Stimulated activated CD8-positive, alpha-beta memory T cell treated with anti-CD3 and anti-CD28 coated beads, Interleukin-7, amount 100 ng/mL, for 48 hours (primary cell): Measurements from ENCODE around the gene PHYKPL.
"Not testable (repeated sequence)": the region's sequence is repeated elsewhere in the genome, so short reads cannot be mapped to it uniquely, and the experiment has no call there.

Experiments used
- DNase-seq, 2 donors: peaks; one replicate each; pipeline ENCODE4 v3.0.0-alpha.2; 2020; ENCODE audit warnings: low read depth in 1 of 2; ENCODE audit errors: extremely low read depth in 1 of 2

The PHYKPL gene

DNA sequence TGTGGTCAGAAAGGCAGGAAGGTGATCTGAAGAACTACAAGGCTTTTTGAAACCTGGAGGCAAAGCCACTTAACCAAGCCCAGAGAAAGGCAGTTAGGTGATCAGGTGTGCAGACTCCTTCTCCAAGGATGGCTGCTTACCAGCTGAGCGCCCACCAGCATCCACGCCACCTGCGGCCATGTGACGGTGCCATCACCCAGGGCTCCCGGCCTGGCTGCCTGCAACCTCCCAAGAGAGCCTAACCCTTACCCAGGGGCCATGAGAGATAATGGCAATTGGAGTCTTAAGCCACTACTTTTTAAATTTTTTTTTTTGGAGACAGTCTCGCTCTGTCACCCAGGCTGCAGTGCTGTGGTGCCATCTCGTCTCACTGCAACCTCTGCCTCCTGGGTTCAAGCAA is 33.1 kb upstream of the PHYKPL start:
- no peak for DNase-seq

- DNase-seq, result no peak
Observed at GRCh38 chr5:178264044-178264443, 31.4 kb upstream of the PHYKPL start.

DNA sequence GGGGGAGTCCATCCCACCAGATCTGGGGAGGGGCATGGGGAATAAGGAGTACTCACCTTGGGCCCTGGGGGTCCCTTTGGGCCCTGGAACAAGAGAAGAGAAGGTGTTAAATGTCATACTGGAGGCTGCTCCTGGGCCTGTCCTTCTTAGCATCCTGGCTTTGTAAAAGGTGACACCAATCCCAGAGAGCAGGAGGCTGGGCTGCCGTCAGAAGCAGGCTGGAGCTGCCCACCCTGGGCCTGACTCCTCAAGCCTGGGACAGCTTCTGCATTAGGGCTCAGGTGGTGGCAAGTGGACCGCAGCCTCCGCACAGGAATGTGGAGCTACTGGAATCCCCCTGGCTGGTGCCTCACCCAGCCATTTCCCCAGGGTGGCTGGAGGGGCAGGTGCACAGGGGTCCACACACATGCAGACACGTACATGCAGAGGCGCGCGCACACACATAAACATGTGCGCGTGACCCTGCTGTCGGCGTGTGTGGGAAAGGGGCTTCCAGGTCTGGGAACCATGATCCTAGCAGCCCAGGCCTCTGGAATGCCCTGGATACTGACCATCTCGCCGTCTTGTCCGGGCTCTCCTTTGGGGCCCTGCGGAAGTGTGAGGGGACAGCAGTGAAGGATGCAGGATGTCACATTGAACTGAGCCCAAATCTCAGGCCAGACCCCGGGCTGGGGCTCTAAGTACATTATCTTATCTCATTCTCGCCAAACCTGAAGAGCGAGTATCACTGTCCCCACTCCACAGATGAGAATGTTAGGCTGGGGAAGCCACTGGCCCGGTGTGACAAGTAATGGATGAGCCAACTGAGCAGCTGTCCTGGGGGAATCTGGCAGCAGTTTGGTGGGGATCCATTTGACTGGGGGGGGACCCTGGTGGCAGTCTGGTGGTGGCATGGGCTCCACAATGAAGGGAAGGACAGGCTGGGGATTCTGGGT is 29.3 kb upstream of the PHYKPL start:
- DNase-seq, result no peak

DNA sequence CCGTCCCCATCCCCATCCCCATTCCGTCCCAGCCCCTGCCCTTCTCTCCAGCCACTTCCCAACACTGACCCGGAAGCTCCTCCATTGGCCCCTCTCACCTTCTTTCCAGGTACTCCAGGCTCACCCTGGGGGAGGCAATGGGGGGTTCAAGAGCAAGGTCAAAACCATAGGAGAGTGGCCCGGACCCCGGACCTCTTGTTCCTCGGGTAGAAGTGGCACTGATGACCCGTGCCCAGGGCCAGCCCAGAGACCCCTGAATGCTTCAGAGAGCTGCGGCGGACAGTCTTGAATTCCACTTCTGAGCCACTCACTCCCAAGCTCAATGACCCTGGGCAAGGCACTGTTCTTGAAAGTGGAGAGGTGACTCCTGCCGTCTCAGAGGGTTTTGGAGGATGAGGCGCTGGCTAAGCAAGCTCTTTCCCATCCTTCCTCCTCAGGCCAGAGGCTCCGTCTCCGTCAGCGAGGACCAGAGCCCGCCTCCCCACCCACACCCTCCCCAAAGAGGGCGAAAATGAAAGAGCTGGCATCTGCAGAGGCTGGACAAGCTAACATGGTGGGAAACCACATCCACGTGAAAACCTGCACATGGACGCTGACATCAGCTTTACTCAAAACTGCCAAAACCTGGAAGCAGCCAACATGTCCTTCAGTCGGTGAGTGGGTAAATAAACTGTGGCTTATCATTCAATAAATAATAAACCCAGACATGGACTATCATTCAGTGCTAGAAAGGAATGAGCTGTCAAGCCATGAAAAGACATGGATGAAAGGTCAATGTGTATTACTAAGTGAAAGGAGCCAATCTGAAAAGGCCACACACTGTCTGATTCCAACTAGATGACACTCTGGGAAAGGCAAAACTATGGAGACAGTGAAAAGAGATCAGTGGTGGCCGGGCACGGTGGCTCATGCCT is 27.3 kb upstream of the PHYKPL start:
- DNase-seq, result no peak

DNA sequence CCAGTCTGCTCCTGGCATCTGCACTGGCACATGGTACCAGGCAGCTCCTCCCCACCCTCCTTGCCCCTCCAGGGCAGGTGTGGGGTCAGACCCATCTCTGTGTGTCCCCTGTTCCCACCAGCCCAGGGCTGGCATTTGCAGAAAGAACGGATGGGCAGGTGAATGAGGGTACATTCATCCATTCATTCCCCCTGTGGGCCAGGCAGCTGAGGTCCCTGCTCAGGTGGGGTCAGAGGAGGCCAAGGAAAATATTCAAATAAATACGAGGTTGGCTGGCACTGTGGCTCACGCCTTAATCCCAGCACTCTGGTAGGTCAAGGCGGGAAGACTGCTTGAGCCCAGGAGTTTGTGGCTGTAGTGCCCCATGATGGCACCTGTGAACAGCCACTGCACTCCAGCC is 25.0 kb upstream of the PHYKPL start:
- no peak for DNase-seq

- no peak for DNase-seq
Observed at GRCh38 chr5:178256746-178257145, 24.1 kb upstream of the PHYKPL start.

DNA sequence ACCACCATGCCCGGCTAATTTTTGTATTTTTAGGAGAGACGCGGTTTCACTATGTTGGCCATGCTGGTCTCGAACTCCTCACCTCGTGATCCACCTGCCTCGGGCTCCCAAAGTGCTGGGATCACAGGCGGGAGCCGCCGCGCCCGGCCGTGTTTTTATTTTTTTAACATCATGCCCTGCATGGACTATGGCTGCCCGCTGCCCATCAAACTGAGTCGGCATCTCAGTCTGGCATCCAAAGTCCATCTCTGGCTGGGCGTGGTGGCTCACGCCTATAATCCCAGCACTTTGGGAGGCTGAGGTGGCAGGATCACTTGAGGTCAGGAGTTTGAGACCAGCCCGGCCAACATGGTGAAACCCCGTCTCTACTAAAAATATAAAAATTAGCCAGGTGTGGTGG is 21.0 kb upstream of the PHYKPL start:
- not testable (repeated sequence) for DNase-seq

- DNase-seq, result no peak
Observed at GRCh38 chr5:178252258-178252657, 19.7 kb upstream of the PHYKPL start.

- DNase-seq, result no peak
Observed at GRCh38 chr5:178250263-178250662, 17.7 kb upstream of the PHYKPL start.

DNA sequence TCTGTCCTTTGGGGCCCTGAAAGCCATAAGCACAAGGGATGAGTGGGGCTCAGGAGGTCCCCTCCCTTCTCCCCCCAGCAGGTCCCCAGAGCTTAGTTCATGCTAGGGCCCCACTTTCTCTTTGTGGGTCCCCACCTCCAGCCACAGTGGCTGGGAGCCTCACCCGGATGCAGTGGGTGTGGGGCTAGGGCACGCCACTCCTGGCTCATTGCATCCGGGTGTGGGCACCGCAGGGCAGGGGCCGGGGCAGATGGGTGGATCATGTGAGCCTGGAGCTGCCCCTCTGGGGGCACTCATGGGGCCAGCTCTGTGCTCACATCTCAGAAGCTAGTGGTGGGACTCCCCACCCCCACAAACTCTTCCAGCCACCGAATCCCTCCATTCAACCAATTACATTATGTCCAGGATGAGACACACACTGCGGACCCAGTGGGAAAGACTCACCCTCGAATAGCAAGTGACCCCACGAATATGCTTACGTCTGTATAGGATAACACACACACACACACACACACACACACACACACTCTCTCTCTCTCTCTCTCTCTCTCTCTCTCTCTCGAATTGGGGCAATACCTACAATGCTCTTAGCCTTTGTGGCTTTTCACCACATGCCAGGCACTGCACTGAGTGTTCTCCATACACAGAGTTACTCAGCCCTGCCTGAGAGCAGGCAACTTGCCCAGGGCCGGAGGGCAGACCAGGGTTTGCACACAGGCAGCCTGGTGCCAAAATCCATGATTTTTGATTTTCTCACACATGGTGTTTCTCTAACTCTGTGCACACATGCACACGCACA is 16.8 kb upstream of the PHYKPL start:
- no peak for DNase-seq

GRCh38 chr5:178248750-178249149 is 16.1 kb upstream of the PHYKPL start:
- no peak for DNase-seq

DNA sequence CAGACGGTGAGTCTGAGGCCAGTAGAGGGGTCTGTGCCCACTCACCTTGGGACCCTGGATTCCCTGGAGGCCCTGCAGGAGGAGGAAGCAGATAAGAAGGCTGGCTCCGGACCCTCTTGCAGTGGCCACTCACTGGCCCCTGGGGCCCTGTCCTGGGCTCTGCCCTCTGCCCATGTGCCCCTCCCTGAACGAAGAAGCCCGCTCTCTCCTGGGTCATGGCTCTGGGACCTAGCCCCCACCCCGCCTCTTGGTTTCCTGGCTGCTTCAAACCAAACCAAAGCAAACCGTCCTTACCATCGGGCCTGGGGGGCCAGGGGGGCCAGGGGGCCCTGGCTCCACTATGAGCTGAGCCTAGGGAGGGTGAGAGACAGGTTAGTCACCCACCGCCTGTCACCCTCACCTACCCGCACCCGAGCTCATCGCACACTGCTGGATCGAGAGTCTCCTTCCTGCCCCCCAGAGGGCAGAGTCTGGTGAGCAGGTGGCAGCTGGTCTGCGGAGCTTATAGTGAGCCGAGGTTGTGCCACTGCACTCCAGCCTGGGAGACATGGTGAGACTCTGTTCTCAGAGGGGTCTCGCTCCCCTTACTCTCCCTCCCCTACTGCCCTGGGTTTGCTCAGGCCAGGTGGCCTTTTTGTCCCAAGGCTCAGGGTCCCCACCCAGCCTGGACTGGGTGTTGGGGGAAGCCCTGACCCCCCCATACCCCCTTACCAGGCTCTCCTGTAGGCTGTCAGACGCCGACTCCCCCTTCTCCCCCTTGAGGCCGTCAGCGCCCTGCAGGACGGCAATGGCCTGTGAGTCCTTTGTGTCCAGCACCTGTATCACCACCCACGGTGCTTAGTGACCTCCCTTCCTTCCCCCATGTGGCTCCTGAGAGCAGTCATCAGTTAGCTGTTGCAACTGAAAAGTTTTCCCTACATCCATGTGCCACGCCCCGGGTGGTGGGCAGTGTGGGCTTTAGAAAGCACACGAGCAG is 15.2 kb upstream of the PHYKPL start:
- DNase-seq, result no peak

DNA sequence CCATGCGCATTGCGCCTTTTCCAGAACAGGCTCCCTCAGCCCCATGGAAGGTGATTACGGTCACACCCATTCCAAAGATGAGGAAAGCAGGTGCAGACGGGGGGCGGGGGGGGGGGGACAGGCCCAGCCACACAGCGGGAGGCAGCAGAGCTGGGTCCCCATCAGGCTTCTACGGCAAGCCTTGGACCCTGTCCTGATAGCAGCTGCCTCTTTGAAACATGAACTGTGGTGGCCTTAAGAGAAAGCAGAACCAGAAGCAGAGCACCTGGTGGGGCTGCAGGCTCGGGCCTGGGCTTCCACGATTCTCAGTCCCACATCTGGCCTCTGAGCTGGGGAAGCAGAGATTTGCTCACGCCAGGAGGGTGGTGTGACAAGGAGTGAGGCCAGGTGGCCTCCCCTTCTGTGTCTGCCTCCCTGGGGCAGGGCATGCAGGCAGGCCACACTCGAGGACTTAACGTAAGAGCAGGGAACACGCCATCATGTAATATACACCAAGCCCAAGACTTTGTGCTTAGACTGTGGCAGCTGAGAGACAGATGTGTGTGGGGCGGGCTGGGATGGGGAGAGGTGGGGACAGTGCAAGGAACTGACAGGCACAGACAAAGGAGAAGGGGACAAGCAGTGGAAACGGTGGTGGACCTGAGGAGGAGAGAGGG is 14.2 kb upstream of the PHYKPL start:
- no peak for DNase-seq

DNA sequence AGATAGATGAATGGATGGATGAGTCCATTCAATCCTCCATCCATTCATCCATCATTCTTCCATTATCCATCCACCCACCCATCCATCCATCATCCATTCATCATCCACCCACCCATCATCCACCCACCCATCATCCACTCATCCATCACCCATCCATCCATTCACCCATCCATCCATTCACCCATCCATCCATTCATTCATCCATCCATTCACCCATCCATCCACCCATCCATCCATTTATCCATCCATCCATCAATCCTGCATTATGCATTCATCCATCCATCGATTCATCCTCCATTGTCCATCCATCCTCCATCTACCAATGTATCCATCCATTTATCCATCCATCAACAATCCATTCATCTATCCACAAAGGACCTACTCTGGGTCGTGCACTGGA is 12.8 kb upstream of the PHYKPL start:
- no peak for DNase-seq

- no peak for DNase-seq
Observed at GRCh38 chr5:178244576-178244975, 12.0 kb upstream of the PHYKPL start.

DNA sequence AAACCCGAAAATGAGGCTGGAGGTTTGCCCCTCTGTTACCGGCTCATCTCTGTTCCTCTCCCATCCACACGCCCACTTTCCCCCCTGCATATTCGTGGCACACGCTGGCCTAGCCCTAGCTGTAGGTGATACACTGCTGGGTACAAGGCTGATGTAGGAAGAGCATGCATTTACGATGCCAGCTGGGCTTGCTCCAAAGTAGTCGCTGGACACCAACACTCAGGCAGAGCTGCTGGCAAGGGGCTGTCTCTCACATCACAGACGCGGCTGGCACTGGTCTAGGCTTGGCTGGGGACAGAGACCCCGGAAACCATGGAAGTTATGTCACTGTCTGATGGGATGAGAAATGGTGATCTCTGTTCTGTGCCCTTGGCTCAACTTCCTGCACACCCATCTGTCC is 9.8 kb upstream of the PHYKPL start:
- no peak for DNase-seq

DNA sequence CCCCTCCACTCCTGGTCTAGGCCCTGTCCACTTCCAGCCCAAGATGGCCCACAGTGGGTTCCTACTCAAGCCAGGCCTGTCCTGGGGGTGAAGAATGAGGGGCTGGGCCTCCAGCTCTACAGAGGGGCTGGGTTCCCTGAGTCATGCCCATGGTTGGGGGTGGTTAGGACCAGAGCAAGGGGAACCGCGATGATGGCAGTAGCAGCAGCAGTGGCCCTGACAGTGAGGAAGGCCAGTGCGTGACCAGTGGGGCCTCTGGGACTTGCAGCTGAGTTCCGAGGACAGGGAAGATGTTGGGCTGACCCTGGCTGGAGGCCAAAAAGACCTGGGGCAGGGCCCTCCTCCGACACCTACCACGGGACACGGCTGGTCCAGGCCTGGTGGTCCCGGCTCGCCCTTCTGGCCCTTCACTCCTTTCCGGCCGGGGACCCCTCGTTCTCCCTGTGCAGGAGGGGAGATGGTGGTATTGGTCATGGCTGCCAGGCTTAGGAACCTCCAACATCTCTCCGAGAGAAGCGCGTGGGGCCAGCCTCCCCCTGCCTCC is 9.2 kb upstream of the PHYKPL start:
- no peak for DNase-seq

GRCh38 chr5:178241231-178241663 is 8.6 kb upstream of the PHYKPL start:
- DNase-seq, result no peak

DNA sequence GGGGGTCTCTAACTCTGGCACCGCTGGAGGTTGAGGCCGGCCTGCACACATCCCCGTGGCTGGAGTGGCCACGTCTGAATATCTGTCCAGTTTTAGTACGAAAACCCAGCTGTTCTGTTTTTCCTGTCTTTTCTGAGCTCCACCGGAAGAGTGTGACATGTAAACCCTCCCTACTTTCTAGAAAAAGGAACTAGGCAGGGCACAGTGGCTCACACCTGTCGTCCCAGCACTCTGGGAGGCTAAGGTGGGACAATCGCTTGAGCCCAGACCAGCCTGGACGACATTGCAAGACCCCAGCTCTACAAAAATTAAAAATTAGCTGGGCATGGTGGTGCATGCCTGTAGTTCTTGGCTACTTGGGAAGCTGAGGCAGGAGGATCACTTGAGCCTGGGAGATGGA is 8.2 kb upstream of the PHYKPL start:
- DNase-seq, result no peak
